Fibroblast of skin of abdomen (primary cell): ENCODE results near the gene OR6B3. TPM values are rescaled to one million over a fixed set of nuclear protein-coding genes. Genes with fewer than 3 reads are reported as not detected.
"Not testable (repeated sequence)": the region's sequence is repeated elsewhere in the genome, so short reads cannot be mapped to it uniquely, and the experiment has no call there.

Source experiments
- DNase-seq: peaks from one replicate; pipeline ENCODE4 v3.0.0-alpha.2; 2013
- polyA plus RNA-seq, 2 experiments: library from polyadenylated mRNA; unstranded; fragments of 120-200 nt; gene quantifications; one replicate each; pipeline ENCODE4 v1.2.1, GENCODE V29; 2013; ENCODE audit not compliant: insufficient read length in 2 of 2

Gene OR6B3
- not detected for polyA plus RNA-seq (2013, experiment 1 of 2; ENCODE audit: insufficient read length)
- not detected for polyA plus RNA-seq (2013, experiment 2 of 2; ENCODE audit: insufficient read length)

DNA sequence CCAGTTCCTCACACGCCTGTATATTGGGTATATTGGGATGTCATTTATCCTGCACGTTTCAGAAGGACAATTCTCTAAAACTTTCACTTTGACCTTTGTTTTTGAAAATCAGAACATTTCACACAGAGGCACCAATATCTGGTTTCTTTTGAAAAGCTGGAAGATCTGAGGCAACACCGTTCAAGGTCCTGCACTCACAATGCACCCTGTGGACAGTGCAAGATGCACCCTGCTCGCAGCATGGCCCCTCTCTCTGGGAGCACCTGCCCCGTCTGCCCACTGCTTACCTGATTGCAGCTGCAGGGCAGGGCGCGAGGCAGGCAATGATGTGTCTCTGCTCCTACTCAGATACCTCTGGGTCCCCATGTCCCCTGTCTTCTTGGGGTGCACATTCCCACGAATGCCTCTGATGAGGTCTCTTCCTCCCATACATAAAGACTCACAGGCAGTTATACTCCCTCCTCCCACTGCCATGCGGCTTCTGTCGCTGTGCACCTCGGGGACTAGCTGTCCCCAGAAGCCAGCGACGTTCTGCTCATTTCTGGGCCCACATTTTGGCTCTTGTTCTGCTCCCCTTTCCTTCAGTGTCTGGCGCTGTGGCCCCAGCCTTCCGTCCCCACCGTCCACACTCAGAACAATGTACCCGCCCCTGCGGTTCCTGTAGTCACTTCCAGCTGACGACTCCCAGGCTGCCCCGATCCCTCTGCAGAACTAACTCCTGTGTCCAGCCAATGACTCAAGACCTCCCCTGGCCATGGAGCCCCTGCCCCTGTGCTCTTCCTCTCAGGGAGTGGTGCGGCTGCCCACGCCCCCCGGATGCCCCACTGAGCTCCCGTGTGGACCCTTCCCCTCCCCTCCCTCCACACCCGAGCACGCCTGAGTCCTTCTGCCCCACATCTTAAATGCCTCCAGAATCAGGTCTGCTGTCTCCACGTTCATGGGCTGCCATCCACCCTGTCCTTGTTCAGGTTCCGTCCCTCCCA lies at the start of gene OR6B3:
Gene OR6B3 (minus strand): TSS at position 349 of the 983 bp plus-strand sequence.
- DNase-seq, result no peak

DNA sequence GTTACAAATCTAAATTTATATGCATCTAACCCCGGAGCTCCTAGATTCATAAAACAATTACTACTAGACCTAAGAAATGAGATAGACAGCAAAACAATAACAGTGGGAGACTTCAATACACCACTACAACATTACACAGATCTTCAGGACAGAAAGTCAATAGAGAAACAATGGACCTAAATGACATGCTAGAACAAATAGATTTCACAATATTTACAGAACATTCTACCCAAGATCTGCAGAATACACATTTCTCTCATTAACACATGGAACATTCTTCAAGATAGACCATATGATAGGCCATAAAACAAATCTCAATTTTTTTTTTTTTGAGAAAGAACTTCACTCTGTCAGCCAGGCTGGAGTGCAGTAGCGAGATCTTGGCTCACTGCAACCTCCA lies 45.0 kb upstream of the OR6B3 start:
- no peak for DNase-seq

DNA sequence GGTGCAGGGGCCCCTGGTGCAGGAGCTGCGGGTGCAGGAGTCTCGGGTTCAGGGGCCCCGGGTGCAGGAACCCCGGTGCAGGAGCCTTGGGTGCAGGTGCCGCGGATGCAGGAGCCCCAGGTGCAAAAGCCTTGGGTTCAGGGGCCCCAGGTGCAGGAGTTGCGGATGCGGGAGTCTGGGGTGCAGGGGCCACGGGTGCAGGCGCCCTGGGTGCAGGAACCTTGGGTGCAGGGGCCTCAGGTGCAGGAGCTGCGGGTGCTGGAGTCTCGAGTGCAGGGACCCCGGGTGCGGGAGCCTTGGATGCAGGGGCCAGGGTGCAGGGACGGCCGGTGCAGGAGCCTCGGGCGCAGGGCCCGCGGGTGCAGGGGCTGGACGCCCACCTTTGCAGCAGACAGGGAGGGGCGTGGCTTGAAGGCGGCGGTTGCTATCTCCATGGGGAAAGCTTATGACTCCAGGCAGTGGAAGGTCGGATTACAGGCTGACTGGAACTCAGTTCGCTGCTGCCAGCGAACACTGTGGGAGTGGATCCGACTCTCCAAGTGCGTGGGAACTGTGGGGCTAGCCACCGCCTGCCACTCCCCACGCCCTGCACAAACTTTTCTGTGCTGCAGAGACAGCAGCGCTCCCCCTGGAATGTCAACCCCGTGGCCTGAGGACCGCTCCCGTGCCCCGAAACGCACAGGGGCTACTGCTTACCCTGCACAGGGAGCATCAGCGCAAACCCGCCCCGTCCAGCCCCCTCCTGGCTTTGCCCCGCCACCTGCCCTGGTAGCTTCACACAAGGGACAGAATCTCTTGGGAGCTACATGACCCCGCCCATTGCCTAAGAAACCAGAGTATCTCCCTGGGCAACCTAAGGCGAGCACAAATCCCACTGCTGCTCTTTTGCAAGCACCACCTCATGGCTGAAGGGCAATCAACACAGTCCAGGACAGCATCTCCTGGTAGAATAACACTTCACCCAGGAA lies 42.5 kb upstream of the OR6B3 start:
- no peak for DNase-seq

DNA sequence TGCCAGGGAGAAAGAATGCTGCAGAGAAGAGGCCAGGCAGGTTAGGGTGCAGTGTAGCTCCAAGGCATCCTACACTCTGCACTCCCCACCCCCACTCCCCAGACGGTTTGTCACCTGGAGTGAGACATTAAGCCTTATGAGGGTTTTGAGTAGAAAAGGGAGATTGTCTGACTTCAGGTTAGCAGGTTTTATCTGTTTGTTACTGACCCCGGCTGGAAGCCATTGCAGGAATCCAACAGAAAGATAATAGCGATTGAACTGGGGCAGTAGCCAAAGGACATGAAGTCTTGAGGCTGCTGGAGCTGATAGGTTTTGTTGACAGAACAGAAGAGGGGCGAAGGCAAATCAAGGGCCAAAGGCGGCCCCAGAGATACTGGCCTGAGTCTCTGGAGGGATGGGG lies 36.0 kb upstream of the OR6B3 start:
- no peak for DNase-seq

DNA sequence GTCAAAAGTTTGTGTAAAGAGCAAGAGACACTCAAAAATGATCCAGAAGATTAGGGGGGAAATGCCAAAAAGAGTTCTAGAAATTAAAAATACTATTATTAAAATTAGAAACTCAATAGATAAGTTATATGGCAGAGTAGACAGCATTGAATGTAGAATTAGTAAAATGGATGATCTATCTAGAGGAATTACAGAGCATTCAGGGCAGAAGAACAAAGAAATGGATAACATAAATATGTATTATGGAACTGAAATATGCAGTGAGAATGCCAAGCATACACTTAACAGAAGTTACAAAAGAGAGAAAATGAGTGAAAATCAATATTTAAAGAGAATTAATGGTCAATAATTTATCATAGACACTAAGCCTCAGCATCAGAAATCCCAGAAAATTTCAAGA lies 33.2 kb upstream of the OR6B3 start:
- no peak for DNase-seq

DNA sequence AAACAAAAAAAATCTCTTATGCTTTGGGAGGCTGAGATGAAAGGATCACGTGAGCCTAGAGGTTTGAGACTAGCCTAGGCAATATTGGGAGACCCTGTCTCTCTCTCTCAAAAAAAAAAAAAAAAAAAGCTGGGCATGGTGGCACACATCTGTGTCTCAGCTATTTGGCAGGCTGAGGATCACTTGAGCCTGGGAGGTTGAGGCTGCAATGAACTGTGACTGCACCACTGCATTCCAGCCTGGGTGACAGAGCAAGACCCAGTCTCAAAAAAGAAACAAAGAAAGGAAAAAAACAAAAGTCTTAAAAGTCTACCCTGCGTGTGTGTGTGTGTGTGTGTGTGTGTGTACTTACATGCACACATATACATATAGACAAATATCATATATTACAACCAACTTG lies 25.3 kb upstream of the OR6B3 start:
- no peak for DNase-seq

DNA sequence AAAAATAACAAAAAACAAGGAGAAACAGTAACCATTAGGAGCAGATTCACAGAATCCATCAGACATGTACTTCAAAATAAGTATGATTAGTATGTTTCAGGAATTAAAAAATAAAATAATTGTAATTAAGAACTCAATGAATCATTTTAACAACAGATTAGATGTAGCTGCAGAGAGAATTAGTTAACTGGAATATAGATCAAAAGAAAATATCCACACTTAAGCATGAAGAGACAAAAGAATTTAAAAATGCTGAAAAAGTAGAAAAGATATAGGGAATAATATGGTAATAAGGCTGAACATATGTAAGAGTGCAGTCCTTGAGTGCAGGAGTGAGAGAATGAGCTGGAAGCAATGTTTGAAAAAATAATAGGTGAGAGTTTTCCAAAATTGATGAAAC lies 24.1 kb upstream of the OR6B3 start:
- no peak for DNase-seq

DNA sequence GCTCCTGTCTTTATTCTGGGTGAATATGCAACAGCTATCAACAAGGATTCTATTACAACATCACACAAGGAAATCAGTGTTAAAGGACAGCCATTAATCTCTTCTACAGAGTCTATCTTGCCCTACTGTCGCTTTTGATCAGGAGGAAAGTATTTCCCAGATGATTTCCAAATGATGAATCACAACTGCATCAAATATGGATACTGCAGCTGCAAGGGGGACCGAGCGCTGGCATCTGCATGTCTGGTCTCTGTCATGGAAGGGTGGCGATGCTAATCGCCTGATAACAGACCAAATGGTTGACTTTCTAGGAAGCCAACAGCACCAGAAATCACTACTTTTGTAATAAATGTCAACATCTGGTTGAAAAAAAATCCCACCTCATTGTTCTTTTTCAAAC lies 21.2 kb upstream of the OR6B3 start:
- DNase-seq, result no peak

DNA sequence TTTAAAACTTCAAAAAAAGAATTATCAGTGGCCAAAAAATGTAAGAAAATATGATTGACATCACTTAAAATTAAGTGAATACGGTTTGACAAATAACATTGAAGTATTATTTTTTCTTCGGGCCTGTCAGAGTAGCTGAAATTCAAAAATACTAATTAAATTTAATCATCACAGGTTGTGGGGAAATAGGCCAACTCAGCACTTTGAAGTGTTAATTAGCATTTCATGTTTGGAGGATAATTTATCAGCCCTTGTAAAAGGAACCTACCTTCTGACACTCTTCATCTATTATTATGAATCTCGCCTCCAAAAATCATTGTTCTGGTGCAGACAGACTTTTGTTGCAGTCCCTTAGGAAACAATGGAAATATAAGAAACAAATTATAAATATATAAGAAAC lies 17.6 kb upstream of the OR6B3 start:
- DNase-seq, result no peak

DNA sequence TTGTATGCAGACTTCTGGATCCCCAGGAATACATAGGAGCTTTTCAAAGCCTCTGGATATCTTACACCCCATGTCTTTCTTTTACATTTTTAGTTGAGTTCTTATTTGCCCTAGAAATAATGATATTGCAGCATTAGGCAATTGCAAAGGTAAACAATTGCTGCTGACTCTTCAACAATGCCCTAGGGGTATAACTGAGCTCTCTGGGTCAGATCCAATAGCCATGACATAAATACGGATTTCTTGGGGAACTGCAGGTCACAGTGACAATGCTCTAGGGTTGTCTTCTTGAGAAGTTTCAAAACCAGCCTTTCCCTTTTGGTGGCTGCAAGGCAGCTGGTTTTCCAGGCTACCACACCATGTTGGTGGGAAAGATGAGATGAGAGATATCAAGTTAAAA lies 16.5 kb upstream of the OR6B3 start:
- DNase-seq, result no peak

DNA sequence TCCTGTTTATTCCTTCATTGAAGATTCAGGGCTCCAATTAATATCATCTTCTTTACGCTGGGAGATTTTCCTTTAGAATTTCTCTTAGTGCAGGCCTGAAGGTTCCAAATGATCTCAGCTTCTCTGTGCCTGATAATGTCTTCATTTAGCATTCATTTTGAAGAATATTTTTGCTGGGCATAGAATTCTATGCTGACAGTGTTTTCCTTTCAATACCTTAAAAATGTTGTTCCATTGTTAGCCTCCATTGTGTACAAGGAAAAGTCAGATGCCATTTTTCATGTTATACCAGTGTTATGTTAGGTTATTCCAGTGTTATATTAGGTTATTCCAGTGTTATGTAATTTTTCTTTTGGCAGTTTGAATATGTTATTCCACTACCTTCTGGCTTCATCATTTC lies 14.9 kb upstream of the OR6B3 start:
- DNase-seq, result no peak

DNA sequence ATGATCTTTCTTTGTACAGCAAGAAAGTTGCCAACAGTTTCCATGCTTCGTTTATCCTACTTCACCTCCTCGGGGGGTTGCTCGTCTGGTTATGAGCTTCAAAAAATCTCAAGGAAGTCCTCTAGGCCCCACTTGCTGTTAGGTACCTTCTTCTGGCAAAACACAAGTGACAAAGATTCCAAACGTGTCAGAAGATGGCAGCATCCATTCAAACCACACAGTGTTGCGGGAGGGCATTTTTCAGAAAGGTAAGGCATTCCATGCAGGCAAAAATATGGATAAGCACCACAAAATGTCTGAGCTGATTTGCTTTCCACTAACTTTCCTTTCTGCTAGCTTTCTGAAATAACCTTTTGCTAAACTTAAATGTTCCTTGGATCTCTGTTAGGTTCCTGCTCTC lies 13.2 kb upstream of the OR6B3 start:
- no peak for DNase-seq

DNA sequence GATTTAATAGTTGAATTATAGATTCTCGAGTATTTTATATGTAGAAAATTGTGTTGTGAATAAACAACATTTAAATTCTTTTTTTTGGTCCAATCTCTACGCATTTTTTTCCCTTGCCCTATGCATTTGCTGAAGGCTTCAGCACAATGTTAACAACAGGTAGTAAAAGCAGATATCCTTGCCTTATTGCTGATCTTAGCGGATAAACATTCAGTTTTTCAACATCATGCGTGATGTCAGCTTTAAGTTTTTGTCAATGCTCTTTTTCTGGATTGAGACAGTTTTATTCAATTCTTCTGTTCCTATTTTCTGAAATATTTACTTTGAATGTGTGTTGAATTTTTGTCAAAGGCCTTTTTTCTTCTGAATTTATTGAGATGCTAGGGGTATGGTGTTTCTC lies 11.6 kb upstream of the OR6B3 start:
- no peak for DNase-seq

DNA sequence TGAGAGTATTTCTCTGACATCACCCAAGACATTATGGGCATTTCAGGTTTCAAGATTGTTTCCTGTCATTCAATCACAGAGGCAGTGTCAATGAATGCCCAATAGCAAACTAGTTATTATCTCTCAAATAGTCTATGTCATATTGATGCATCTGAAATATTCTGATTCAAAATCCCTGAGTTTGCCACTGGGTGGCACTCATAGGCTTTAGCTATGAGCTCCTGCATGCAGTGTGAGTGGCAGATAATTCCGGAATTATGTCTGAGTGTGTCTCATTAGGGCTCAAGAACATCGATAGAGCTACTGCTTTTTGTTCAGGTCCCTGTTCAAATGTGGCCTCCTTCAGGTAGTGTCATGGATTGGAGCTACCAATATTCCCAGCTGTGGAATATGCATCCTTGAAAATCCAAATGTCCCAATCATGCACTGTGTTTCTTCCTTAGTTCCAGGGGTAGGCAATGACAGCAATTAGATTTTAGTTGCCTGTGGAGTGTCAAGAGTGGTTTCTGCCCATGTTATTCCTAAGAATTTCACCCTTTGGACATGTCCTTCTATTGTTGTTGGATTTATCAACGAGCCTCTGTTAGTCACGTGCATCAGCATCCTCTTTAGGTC lies 7.8 kb upstream of the OR6B3 start:
- peak; percentile 49 for DNase-seq

DNA sequence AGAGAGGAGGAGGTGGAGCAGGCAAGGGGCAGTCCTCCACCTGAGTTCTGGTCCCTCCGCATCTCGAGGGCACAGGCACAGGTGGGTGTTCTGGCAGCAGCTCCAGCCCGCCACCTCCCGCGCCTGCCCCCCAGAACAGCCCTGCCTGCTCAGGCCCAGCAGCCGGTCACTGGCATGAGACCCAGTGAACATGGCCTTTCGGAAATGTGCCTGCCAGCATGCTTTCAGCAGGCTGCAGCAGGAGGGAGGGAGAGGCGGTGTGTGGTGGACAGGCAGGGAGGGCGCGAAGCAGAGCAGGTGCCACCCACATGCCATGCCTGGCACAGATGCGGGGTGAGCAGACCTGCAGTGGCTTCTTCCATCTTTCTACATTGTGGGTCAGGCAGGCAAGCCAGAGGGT lies 3.4 kb upstream of the OR6B3 start:
- no peak for DNase-seq

DNA sequence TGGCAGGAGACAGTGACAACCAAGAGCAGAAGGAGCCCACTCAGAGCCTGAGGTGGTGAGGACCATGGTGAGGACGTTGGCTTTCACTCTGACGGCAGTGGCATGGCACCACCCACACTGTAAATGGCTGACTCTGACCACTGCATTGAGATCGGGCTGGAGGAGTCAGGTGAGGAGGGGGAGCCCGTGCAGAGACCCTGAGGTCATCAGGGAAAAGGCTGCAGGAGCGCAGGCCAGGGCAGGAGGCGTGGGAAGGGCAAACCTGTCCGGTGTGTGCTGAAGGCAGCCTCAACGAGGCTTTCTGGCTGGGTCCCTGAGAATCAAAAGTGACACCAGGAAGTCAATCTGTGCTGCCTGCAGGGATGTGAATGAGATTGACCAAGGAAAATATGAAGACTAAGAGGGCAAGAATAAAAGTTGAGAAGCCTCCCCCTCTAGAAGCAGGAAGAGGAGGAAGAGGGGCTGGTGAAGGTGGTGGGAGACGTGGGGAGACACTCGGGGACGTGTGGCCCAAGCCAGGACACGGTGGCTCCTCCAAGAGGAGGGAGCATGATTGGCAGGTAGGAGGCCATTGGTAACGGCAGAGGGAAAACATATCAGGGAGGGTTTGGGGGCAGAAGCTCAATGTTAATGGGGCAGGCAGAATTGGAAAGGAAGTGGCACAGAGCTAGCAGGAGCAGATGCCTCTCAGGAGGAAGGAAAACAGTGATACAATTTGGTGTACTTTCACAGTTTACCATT lies 2.0 kb upstream of the OR6B3 start:
- DNase-seq, result no peak

DNA sequence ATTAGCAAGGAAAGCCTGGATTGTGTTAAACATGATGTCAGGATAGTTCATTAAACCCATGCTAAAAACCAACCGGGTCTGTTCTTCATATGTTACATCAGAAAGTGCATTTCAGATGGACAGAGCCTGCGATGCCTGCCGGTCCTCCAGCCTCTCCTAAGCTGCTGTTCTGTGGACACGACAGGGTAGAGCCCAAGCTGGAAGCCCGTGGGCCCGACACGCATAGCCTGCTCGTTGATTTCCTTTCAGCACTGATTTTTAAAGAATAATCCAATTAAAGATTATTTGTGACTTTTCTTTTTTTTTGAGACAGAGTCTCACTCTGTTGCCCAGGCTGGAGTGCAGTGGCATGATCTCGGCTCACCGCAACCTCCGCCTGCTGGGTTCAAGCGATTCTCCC lies 797 bp downstream of the OR6B3 start:
- no peak for DNase-seq

DNA sequence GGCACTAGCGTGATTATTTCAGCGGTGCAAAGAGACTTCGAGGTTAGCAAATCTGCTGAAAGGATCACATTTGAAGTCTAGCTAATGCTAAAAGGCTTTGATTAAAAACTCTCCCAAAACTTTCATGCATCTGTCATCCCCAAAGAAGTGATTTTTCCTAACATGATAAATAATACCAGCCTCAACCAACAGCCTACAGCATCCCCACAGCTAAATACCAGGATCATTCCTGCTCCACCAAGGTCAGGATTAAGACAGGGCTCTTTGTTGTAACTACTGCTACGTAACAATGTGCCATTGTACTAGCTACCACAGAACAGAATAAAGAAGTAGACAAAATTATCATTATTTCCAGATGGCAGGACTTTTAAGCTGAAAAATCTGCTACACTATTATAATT lies 1.6 kb downstream of the OR6B3 start:
- no peak for DNase-seq

DNA sequence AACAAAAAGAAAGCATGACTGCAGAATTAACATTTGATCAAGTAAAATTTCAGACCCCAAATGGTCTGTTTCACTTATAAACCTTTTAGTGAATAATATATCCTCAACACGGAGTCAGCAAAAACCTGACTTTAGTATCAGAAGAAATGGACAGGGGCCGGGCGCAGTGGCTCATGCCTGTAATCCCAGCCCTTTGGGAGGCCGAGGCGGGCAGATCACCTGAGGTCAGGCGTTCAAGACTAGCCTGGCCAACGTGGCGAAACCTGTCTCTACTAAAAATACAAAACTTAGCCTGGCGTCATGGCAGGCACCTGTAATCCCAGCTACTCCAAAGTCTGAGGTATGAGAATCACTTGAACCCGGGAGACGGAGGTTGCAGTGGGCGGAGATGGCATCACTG lies 3.0 kb downstream of the OR6B3 start:
- DNase-seq, result no peak

DNA sequence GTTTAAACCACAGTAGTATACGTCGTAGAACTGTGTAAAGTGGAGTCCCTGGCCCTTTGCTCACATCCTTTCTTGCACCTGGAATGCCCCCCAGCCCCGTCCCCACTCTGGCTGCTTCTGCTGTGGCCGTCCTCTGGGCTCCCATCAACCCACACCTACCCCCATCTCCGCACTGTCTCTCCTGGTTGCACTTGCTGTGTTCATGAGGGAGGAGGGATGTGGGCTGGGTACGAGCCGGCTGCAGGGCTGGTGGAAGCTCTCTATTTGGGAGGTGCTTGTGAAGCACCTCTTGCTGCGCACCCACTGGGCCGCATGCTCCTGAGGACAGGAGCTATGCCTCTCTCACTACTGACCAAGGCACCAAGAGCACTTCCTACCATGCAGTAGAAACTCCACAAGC lies 5.1 kb downstream of the OR6B3 start:
- DNase-seq, result no peak

DNA sequence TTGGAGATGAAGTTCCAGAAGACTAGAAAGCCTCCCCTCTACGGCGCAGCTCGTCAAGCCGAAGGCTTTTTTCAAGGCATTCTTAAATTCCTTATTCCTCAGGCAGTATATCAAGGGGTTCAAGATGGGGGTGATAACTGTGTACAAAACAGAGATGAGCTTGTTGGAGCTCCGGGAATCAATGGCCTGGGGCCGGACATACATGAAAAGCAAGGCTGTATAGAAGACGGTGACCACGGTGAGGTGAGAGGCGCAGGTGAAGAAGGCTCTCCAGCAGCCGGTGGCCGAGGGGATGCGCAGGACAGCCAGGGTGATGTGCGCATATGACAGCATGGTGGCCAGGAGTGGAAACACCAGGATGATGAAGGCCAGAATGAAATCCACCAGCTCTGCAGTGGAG lies 8.2 kb downstream of the OR6B3 start:
- no peak for DNase-seq

DNA sequence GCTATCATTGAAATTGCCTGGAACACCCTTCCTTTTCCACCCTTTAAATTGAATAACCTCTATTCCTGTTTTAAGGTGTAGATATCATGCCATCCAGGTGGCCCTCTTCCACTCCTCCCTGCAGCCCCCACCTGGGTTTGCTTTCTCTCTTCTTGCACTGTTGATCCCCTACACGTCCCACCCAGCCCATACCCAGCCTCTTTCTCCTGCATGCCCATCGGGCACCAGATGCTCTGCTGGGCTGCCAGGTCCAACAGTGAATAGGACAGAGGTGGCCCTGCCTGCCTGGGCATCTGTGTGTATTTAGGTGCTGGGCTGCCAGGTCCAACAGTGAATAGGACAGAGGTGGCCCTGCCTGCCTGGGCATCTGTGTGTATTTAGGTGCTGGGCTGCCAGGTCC lies 9.2 kb downstream of the OR6B3 start:
- DNase-seq, result not testable (repeated sequence)
